Measurements from ENCODE around the gene PCNX3. TPM values are rescaled to one million over a fixed set of nuclear protein-coding genes. Genes with fewer than 3 reads are reported as not detected.

PCNX3 gene
- polyA plus RNA-seq, 3 donors = 0.58 to 36.4 (median 1.7) TPM

- Histone ChIP-seq H3K4me1 (ENCODE audit: control insufficient read depth in 1 of 2, insufficient read depth in 2 of 2, low read length in 2 of 2) (peaks cover 42 to 60% of the 10 kb centered on the region in 2 donors), H3K79me2 (ENCODE audit: insufficient read depth, low read length) (peaks cover 27% of the 10 kb centered on the region), H3K36me3 (replicated peaks in 1 of 2; ENCODE audit: control insufficient read depth in 1 of 2, insufficient read depth in 2 of 2, low read length in 2 of 2) (peaks cover 46 to 49% of the 10 kb centered on the region in 2 donors), H3K27me3 (ENCODE audit: control insufficient read depth in 2 of 2, insufficient read depth in 2 of 2, low read length in 2 of 2) (no peaks in the 10 kb centered on the region), H3K9ac (ENCODE audit: insufficient read depth, low read length, poor library complexity, severe bottlenecking) (no peak overlapping the region), H3K4me3 (replicated peaks in 1 of 3; ENCODE audit: low read depth in 2 of 3, low read length in 3 of 3) (no peak overlapping the region), H3K9me3 (replicated peaks in 1 of 2; ENCODE audit: control insufficient read depth in 1 of 2, insufficient read depth in 1 of 2, low read length in 2 of 2) (no peaks in the 10 kb centered on the region), H4K20me1 (ENCODE audit: insufficient read depth, low read length) (peaks cover 97% of the 10 kb centered on the region), H3K4me2 (replicated peaks; ENCODE audit: extremely low read depth, low read length, poor library complexity, severe bottlenecking) (no peak overlapping the region), H3K27ac (ENCODE audit: low read depth in 1 of 2, low read length in 2 of 2) (no peak overlapping the region), H2AFZ (ENCODE audit: insufficient read depth, low read depth, low read length, poor library complexity, severe bottlenecking) (no peak overlapping the region)
- no peak overlapping the region for H3K4me3 Mint-ChIP-seq
- TF ChIP-seq, protein P1, sequence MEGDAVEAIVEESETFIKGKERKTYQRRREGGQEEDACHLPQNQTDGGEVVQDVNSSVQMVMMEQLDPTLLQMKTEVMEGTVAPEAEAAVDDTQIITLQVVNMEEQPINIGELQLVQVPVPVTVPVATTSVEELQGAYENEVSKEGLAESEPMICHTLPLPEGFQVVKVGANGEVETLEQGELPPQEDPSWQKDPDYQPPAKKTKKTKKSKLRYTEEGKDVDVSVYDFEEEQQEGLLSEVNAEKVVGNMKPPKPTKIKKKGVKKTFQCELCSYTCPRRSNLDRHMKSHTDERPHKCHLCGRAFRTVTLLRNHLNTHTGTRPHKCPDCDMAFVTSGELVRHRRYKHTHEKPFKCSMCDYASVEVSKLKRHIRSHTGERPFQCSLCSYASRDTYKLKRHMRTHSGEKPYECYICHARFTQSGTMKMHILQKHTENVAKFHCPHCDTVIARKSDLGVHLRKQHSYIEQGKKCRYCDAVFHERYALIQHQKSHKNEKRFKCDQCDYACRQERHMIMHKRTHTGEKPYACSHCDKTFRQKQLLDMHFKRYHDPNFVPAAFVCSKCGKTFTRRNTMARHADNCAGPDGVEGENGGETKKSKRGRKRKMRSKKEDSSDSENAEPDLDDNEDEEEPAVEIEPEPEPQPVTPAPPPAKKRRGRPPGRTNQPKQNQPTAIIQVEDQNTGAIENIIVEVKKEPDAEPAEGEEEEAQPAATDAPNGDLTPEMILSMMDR (IDR thresholded peaks at IDR 0.05) = no peak
- 92% methylated on average over 106 of the region's 106 CpGs for WGBS (ENCODE audit: insufficient coverage)
- intact Hi-C loops (cut with micrococcal nuclease) = no loop called here
- peaks cover 28 to 66% of the 10 kb centered on the region in 2 donors for H3K36me3 Mint-ChIP-seq
- no peak overlapping the region for H3K27ac Mint-ChIP-seq
- H3K9me3 Mint-ChIP-seq = no peaks in the 10 kb centered on the region
- no peaks in the 10 kb centered on the region for H3K27me3 Mint-ChIP-seq (ENCODE audit: low read depth in 3 of 3)
- no peak for DNase-seq
- H3K4me1 Mint-ChIP-seq = peaks cover 52% of the 10 kb centered on the region
Measured at GRCh38 chr11:65591939-65592857, 23.4 kb upstream of the PCNX3 start.

DNA sequence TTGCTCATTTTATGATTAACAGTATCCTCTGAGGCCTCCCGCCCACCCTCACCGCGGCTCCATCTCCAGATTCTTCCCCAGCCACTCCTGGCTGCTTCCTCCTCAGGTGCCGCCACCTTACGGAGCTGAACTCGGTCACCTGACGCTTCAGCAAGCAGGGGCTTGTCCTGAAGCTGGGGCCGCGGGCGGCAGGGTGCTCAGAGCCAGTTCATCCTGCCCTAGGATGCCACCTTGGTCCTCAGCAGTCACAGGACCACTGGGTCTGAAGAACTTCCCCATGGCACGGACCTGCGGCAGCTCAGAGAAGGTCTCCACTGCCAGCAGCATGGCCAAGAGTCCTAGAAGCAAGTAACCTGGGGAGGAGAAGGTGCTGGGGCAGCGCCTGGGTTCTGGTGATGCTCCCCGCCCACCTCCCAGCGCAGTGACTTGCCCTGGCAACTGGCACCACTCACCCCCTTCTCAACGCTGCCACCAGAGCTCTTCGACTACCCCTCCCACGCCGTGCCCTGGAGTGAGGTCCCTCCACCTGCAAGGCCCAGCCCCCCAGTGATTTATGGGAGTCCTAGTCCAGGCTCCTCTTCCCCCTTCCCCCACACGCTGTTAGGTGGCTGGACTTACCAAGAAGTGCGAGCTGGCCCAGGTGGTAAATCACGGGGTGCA lies 22.6 kb upstream of the PCNX3 start:
- H3K9ac ChIP-seq (ENCODE audit: insufficient read depth, low read length, poor library complexity, severe bottlenecking) = no peak overlapping the region
- intact Hi-C loops (cut with micrococcal nuclease) = no loop called here
- H3K4me3 ChIP-seq (replicated peaks in 1 of 3; ENCODE audit: low read depth in 2 of 3, low read length in 3 of 3) = no peak overlapping the region
- no peak overlapping the region for H3K27ac ChIP-seq (ENCODE audit: low read depth in 1 of 2, low read length in 2 of 2)
- peaks cover 34 to 52% of the 10 kb centered on the region in 2 donors for H3K4me1 ChIP-seq (ENCODE audit: control insufficient read depth in 1 of 2, insufficient read depth in 2 of 2, low read length in 2 of 2)
- H3K79me2 ChIP-seq (ENCODE audit: insufficient read depth, low read length) = peaks cover 23% of the 10 kb centered on the region
- H3K4me3 Mint-ChIP-seq = no peak overlapping the region
- H3K9me3 Mint-ChIP-seq = no peaks in the 10 kb centered on the region
- no peaks in the 10 kb centered on the region for H3K27me3 Mint-ChIP-seq (ENCODE audit: low read depth in 3 of 3)
- H2AFZ ChIP-seq (ENCODE audit: insufficient read depth, low read depth, low read length, poor library complexity, severe bottlenecking) = no peak overlapping the region
- no peak for DNase-seq
- H3K27me3 ChIP-seq (ENCODE audit: control insufficient read depth in 2 of 2, insufficient read depth in 2 of 2, low read length in 2 of 2) = no peaks in the 10 kb centered on the region
- TF ChIP-seq, protein P1 (IDR thresholded peaks at IDR 0.05) = no peak
- H3K4me1 Mint-ChIP-seq = peaks cover 44% of the 10 kb centered on the region
- H3K36me3 ChIP-seq (replicated peaks in 1 of 2; ENCODE audit: control insufficient read depth in 1 of 2, insufficient read depth in 2 of 2, low read length in 2 of 2) = peaks cover 52 to 57% of the 10 kb centered on the region in 2 donors
- no peaks in the 10 kb centered on the region for H3K9me3 ChIP-seq (replicated peaks in 1 of 2; ENCODE audit: control insufficient read depth in 1 of 2, insufficient read depth in 1 of 2, low read length in 2 of 2)
- peak overlapping the region in 4 of 7 donors; percentile 10 to 75 (median 20) for H3K27ac Mint-ChIP-seq
- peaks cover 34 to 70% of the 10 kb centered on the region in 2 donors for H3K36me3 Mint-ChIP-seq
- no peak overlapping the region for H3K4me2 ChIP-seq (replicated peaks; ENCODE audit: extremely low read depth, low read length, poor library complexity, severe bottlenecking)
- WGBS (ENCODE audit: insufficient coverage) = 80% methylated on average over 19 of the region's 22 CpGs
- H4K20me1 ChIP-seq (ENCODE audit: insufficient read depth, low read length) = peaks cover 96% of the 10 kb centered on the region
